Endometrial microvascular endothelial cells (primary cell): ENCODE results near the gene EPG5. TPM values are rescaled to one million over a fixed set of nuclear protein-coding genes. Genes with fewer than 3 reads are reported as not detected.
"Not testable (repeated sequence)": the region's sequence is repeated elsewhere in the genome, so short reads cannot be mapped to it uniquely, and the experiment has no call there.

Experiments
- in situ Hi-C: cut with HindIII; loops from 2 replicates; pipeline ENCODE4 v1.10.0; 2017; ENCODE audit warnings: low sequenced_read_pairs, low pct_unique_long_range_greater_than_20kb; ENCODE audit errors: inconsistent ontology term
- total RNA-seq: library from RNA; depleted of rRNA; stranded (reverse); fragments of >200 nt; gene quantifications from one replicate; pipeline ENCODE4 v1.2.3, GENCODE V29; 2015; ENCODE audit errors: inconsistent ontology term

The EPG5 gene
- total RNA-seq, 1 donor from 2014 or later = 21.0 TPM

GRCh38 chr18:45850021-45850420 is 117.1 kb downstream of the EPG5 start:
- in situ Hi-C loops = no loop called here

GRCh38 chr18:45849529-45849928 is 117.6 kb downstream of the EPG5 start:
- in situ Hi-C loops = no loop called here

GRCh38 chr18:45848643-45849042 is 118.5 kb downstream of the EPG5 start:
- in situ Hi-C loops = not testable (repeated sequence)

GRCh38 chr18:45847119-45847518 is 120.0 kb downstream of the EPG5 start:
- in situ Hi-C loops = no loop called here

- in situ Hi-C loops = no loop called here
These were observed 121.7 kb downstream of the EPG5 start for GRCh38 chr18:45845410-45845809.

GRCh38 chr18:45844938-45845337 is 122.2 kb downstream of the EPG5 start:
- in situ Hi-C loops = no loop called here

GRCh38 chr18:45843019-45843418 is 124.1 kb downstream of the EPG5 start:
- in situ Hi-C loops = no loop called here

GRCh38 chr18:45841765-45842442 is 125.2 kb downstream of the EPG5 start:
- in situ Hi-C loops = no loop called here

- in situ Hi-C loops = no loop called here
These were observed 125.9 kb downstream of the EPG5 start for GRCh38 chr18:45841060-45841764.

GRCh38 chr18:45839414-45840395 is 127.4 kb downstream of the EPG5 start:
- in situ Hi-C loops = no loop called here

GRCh38 chr18:45838302-45839070 is 128.6 kb downstream of the EPG5 start:
- in situ Hi-C loops = no loop called here

- in situ Hi-C loops = no loop called here
These were observed 129.7 kb downstream of the EPG5 start for GRCh38 chr18:45837283-45838070.

- in situ Hi-C loops = no loop called here
These were observed 130.6 kb downstream of the EPG5 start for GRCh38 chr18:45836242-45837205.

- in situ Hi-C loops = no loop called here
These were observed 132.0 kb downstream of the EPG5 start for GRCh38 chr18:45835057-45835636.

GRCh38 chr18:45834306-45834705 is 132.8 kb downstream of the EPG5 start:
- in situ Hi-C loops = no loop called here

- in situ Hi-C loops = no loop called here
These were observed 133.3 kb downstream of the EPG5 start for GRCh38 chr18:45833846-45834245.

GRCh38 chr18:45830917-45831316 is 136.2 kb downstream of the EPG5 start:
- in situ Hi-C loops = no loop called here
